Measurements from ENCODE around the gene MUC5AC.
"Not testable (repeated sequence)": the region's sequence is repeated elsewhere in the genome, so short reads cannot be mapped to it uniquely, and the experiment has no call there.

The MUC5AC gene

DNA sequence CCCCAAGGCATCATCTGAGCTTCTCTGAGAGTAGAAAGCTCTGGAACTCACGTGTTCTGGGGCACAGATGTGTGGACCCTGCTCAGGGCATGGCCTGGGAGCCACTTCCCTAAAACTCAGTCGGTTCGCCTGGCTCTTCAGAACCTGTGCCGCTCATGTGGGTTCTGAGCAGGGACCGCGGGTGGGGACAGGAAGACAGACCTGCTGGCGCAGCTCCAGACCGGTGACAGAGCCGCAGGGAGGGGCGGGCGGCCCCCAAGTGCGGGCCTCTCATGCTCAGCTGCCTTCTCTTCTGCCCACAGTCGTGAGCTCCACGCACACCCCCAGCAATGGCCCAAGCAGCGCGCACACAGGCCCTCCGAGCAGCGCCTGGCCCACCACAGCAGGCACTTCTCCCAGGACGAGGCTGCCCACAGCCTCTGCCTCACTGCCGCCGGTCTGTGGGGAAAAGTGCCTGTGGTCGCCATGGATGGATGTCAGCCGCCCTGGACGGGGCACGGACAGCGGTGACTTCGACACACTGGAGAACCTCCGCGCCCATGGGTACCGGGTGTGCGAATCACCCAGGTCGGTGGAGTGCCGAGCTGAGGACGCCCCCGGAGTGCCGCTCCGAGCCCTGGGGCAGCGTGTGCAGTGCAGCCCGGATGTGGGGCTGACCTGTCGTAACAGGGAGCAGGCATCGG lies 24.2 kb downstream of the MUC5AC start:
- Histone ChIP-seq H3K27me3 (ENCODE audit: insufficient read depth, low read length) (no peaks in the 10 kb centered on the region), H3K27ac (ENCODE audit: low read depth, low read length) (no peak overlapping the region), H3K4me3 (ENCODE audit: low read depth, low read length) (no peak overlapping the region), H3K36me3 (ENCODE audit: insufficient read depth, low read length) (no peaks in the 10 kb centered on the region), H2AFZ (ENCODE audit: low read length, unreplicated experiment) (no peak overlapping the region), H3K4me1 (ENCODE audit: control insufficient read depth, insufficient read depth, low read length, unreplicated experiment) (no peaks in the 10 kb centered on the region), H3K79me2 (ENCODE audit: control insufficient read depth, insufficient read depth, low read length, unreplicated experiment) (no peaks in the 10 kb centered on the region)

- H3K27me3 ChIP-seq (ENCODE audit: insufficient read depth, low read length); H2AFZ ChIP-seq (ENCODE audit: low read length, unreplicated experiment); H3K79me2 ChIP-seq (ENCODE audit: control insufficient read depth, insufficient read depth, low read length, unreplicated experiment); H3K4me1 ChIP-seq (ENCODE audit: control insufficient read depth, insufficient read depth, low read length, unreplicated experiment); H3K36me3 ChIP-seq (ENCODE audit: insufficient read depth, low read length); H3K4me3 ChIP-seq (ENCODE audit: low read depth, low read length); H3K27ac ChIP-seq (ENCODE audit: low read depth, low read length): not testable (repeated sequence)
Measured at GRCh38 chr11:1184139-1184538, 26.4 kb downstream of the MUC5AC start.

- H3K4me3 ChIP-seq (ENCODE audit: low read depth, low read length); H3K27me3 ChIP-seq (ENCODE audit: insufficient read depth, low read length); H2AFZ ChIP-seq (ENCODE audit: low read length, unreplicated experiment); H3K4me1 ChIP-seq (ENCODE audit: control insufficient read depth, insufficient read depth, low read length, unreplicated experiment); H3K36me3 ChIP-seq (ENCODE audit: insufficient read depth, low read length); H3K27ac ChIP-seq (ENCODE audit: low read depth, low read length); H3K79me2 ChIP-seq (ENCODE audit: control insufficient read depth, insufficient read depth, low read length, unreplicated experiment): not testable (repeated sequence)
Measured at GRCh38 chr11:1188451-1189130, 30.8 kb downstream of the MUC5AC start.

DNA sequence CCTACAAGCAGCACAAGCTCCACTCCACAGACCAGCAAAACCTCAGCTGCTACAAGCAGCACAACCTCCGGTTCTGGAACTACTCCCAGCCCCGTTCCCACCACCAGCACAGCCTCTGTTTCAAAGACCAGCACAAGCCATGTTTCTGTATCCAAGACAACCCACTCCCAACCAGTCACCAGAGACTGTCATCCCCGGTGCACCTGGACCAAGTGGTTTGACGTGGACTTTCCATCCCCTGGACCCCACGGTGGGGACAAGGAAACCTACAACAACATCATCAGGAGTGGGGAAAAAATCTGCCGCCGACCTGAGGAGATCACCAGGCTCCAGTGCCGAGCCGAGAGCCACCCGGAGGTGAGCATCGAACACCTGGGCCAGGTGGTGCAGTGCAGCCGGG lies 32.1 kb downstream of the MUC5AC start:
- not testable (repeated sequence) for H3K4me1 ChIP-seq (ENCODE audit: control insufficient read depth, insufficient read depth, low read length, unreplicated experiment); H2AFZ ChIP-seq (ENCODE audit: low read length, unreplicated experiment); H3K79me2 ChIP-seq (ENCODE audit: control insufficient read depth, insufficient read depth, low read length, unreplicated experiment); H3K27me3 ChIP-seq (ENCODE audit: insufficient read depth, low read length); H3K4me3 ChIP-seq (ENCODE audit: low read depth, low read length); H3K36me3 ChIP-seq (ENCODE audit: insufficient read depth, low read length); H3K27ac ChIP-seq (ENCODE audit: low read depth, low read length)

DNA sequence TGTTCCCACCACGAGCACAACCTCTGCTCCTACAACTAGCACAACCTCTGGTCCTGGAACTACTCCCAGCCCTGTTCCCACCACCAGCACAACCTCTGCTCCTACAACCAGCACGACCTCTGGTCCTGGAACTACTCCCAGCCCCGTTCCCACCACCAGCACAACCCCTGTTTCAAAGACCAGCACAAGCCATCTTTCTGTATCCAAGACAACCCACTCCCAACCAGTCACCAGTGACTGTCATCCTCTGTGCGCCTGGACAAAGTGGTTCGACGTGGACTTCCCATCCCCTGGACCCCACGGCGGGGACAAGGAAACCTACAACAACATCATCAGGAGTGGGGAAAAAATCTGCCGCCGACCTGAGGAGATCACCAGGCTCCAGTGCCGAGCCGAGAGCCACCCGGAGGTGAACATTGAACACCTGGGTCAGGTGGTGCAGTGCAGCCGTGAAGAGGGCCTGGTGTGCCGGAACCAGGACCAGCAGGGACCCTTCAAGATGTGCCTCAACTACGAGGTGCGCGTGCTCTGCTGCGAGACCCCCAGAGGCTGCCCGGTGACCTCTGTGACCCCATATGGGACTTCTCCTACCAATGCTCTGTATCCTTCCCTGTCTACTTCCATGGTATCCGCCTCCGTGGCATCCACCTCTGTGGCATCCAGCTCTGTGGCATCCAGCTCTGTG lies 34.2 kb downstream of the MUC5AC start:
- H3K36me3 ChIP-seq (ENCODE audit: insufficient read depth, low read length); H3K4me3 ChIP-seq (ENCODE audit: low read depth, low read length); H3K27ac ChIP-seq (ENCODE audit: low read depth, low read length); H3K27me3 ChIP-seq (ENCODE audit: insufficient read depth, low read length); H3K79me2 ChIP-seq (ENCODE audit: control insufficient read depth, insufficient read depth, low read length, unreplicated experiment); H2AFZ ChIP-seq (ENCODE audit: low read length, unreplicated experiment); H3K4me1 ChIP-seq (ENCODE audit: control insufficient read depth, insufficient read depth, low read length, unreplicated experiment): not testable (repeated sequence)

GRCh38 chr11:1192741-1193325 lies 35.1 kb downstream of the MUC5AC start:
- no peak overlapping the region for H2AFZ ChIP-seq (ENCODE audit: low read length, unreplicated experiment)
- H3K27me3 ChIP-seq (ENCODE audit: insufficient read depth, low read length): no peaks in the 10 kb centered on the region
- no peaks in the 10 kb centered on the region for H3K36me3 ChIP-seq (ENCODE audit: insufficient read depth, low read length)
- no peak overlapping the region for H3K27ac ChIP-seq (ENCODE audit: low read depth, low read length)
- H3K4me3 ChIP-seq (ENCODE audit: low read depth, low read length): no peak overlapping the region
- H3K79me2 ChIP-seq (ENCODE audit: control insufficient read depth, insufficient read depth, low read length, unreplicated experiment): no peaks in the 10 kb centered on the region
- no peaks in the 10 kb centered on the region for H3K4me1 ChIP-seq (ENCODE audit: control insufficient read depth, insufficient read depth, low read length, unreplicated experiment)

GRCh38 chr11:1193326-1194230 lies 35.8 kb downstream of the MUC5AC start:
- no peaks in the 10 kb centered on the region for H3K27me3 ChIP-seq (ENCODE audit: insufficient read depth, low read length)
- no peaks in the 10 kb centered on the region for H3K79me2 ChIP-seq (ENCODE audit: control insufficient read depth, insufficient read depth, low read length, unreplicated experiment)
- no peak overlapping the region for H3K4me3 ChIP-seq (ENCODE audit: low read depth, low read length)
- no peaks in the 10 kb centered on the region for H3K4me1 ChIP-seq (ENCODE audit: control insufficient read depth, insufficient read depth, low read length, unreplicated experiment)
- no peaks in the 10 kb centered on the region for H3K36me3 ChIP-seq (ENCODE audit: insufficient read depth, low read length)
- H2AFZ ChIP-seq (ENCODE audit: low read length, unreplicated experiment): no peak overlapping the region
- H3K27ac ChIP-seq (ENCODE audit: low read depth, low read length): no peak overlapping the region

DNA sequence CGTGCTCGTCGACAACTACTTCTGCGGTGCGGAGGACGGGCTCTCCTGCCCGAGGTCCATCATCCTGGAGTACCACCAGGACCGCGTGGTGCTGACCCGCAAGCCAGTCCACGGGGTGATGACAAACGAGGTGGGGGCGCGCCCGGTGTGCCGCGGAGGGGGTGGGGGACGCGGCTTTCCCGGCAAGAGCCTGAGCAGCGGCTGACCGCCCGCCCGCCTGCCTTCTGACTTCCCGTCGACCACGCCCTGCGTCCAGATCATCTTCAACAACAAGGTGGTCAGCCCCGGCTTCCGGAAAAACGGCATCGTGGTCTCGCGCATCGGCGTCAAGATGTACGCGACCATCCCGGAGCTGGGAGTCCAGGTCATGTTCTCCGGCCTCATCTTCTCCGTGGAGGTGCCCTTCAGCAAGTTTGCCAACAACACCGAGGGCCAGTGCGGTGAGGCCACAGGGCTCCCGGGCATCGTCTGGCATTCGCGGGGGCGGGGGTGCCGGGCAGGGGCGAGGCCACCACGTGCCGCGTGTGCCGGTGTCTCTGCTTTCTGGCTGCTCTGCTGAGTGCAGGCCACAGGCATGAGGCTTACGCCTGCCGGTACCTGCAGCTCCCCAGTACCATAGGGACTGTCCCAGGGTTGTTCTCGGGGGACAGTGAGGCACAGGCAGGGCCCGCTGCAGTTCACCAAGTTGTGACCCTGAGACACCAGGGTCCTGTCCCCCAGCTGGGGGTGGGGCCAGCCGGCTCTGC lies 36.7 kb downstream of the MUC5AC start:
- Histone ChIP-seq H3K27me3 (ENCODE audit: insufficient read depth, low read length) (no peaks in the 10 kb centered on the region), H3K4me1 (ENCODE audit: control insufficient read depth, insufficient read depth, low read length, unreplicated experiment) (no peaks in the 10 kb centered on the region), H3K79me2 (ENCODE audit: control insufficient read depth, insufficient read depth, low read length, unreplicated experiment) (no peaks in the 10 kb centered on the region), H2AFZ (ENCODE audit: low read length, unreplicated experiment) (no peak overlapping the region), H3K27ac (ENCODE audit: low read depth, low read length) (no peak overlapping the region), H3K4me3 (ENCODE audit: low read depth, low read length) (no peak overlapping the region), H3K36me3 (ENCODE audit: insufficient read depth, low read length) (no peaks in the 10 kb centered on the region)

DNA sequence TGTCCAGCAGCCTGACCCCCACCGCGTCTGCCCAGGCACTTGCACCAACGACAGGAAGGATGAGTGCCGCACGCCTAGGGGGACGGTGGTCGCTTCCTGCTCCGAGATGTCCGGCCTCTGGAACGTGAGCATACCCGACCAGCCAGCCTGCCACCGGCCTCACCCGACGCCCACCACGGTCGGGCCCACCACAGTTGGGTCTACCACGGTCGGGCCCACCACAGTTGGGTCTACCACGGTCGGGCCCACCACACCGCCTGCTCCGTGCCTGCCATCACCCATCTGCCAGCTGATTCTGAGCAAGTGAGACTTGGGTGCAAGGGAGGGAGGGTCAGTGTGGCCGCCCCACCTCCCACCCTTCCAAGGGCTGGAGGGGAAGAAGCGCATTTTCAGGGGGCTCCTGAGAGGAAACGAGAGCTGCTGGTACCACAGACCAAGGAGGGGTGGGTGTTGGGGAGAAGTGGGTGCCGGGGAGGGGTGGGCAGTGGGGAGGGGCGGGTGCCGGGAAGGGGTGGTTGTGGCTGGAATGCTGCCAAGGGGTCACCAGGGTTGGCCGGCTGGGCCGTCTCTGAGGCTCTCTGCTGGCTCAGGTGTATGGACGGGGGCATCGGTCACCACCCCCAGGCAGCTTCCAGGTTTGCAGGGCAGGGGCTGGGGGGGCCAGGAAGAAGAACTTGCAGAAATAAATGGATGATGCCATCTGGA lies 37.4 kb downstream of the MUC5AC start:
- H3K27me3 ChIP-seq (ENCODE audit: insufficient read depth, low read length): no peaks in the 10 kb centered on the region
- H3K27ac ChIP-seq (ENCODE audit: low read depth, low read length): no peak overlapping the region
- H3K4me1 ChIP-seq (ENCODE audit: control insufficient read depth, insufficient read depth, low read length, unreplicated experiment): no peaks in the 10 kb centered on the region
- no peak overlapping the region for H3K4me3 ChIP-seq (ENCODE audit: low read depth, low read length)
- no peaks in the 10 kb centered on the region for H3K36me3 ChIP-seq (ENCODE audit: insufficient read depth, low read length)
- H3K79me2 ChIP-seq (ENCODE audit: control insufficient read depth, insufficient read depth, low read length, unreplicated experiment): no peaks in the 10 kb centered on the region
- H2AFZ ChIP-seq (ENCODE audit: low read length, unreplicated experiment): no peak overlapping the region
